Measurements from ENCODE around the gene AGAP1. TPM values are rescaled to one million over a fixed set of nuclear protein-coding genes. Genes with fewer than 3 reads are reported as not detected.

AGAP1 gene
- total RNA-seq, 2 donors from 2014 or later = 32.8 to 34.7 TPM

- peaks cover 9% of the 10 kb centered on the region for H3K4me1 Mint-ChIP-seq
- no peaks in the 10 kb centered on the region for H3K27me3 ChIP-seq (ENCODE audit: control insufficient read depth, insufficient read depth, low read length, poor library complexity, severe bottlenecking)
- H3K9me3 Mint-ChIP-seq = no peaks in the 10 kb centered on the region
- H3K36me3 ChIP-seq (ENCODE audit: control insufficient read depth, insufficient read depth, low read length) = peaks cover 5% of the 10 kb centered on the region
- no peaks in the 10 kb centered on the region for H3K4me1 ChIP-seq (ENCODE audit: control insufficient read depth, insufficient read depth, low read length)
- no peak for TF ChIP-seq CTCF (conservative IDR thresholded peaks at IDR 0.05)
- H3K27me3 Mint-ChIP-seq (ENCODE audit: insufficient read depth) = peaks cover 12% of the 10 kb centered on the region
- no peaks in the 10 kb centered on the region for H3K9me3 ChIP-seq (ENCODE audit: control insufficient read depth, low read length)
- no peak overlapping the region for H3K4me3 Mint-ChIP-seq
- H3K4me3 ChIP-seq (ENCODE audit: low read length) = no peak overlapping the region
- WGBS, 2 experiments (ENCODE audit: insufficient coverage in 1 of 2, insufficient read length in 1 of 2) = 86 to 89% methylated on average over 7 to 10 of the region's 10 CpGs
- H3K9ac ChIP-seq (ENCODE audit: extremely low read depth, low read length, poor library complexity, severe bottlenecking) = no peak overlapping the region
- peaks cover 1% of the 10 kb centered on the region for H3K36me3 Mint-ChIP-seq (ENCODE audit: low read depth)
- peak; percentile 31 for DNase-seq
- H3K27ac ChIP-seq (ENCODE audit: low read depth, low read length) = no peak overlapping the region
- no peak overlapping the region for H3K27ac Mint-ChIP-seq
Observed at GRCh38 chr2:235922839-235923238, 429.0 kb downstream of the AGAP1 start.

DNA sequence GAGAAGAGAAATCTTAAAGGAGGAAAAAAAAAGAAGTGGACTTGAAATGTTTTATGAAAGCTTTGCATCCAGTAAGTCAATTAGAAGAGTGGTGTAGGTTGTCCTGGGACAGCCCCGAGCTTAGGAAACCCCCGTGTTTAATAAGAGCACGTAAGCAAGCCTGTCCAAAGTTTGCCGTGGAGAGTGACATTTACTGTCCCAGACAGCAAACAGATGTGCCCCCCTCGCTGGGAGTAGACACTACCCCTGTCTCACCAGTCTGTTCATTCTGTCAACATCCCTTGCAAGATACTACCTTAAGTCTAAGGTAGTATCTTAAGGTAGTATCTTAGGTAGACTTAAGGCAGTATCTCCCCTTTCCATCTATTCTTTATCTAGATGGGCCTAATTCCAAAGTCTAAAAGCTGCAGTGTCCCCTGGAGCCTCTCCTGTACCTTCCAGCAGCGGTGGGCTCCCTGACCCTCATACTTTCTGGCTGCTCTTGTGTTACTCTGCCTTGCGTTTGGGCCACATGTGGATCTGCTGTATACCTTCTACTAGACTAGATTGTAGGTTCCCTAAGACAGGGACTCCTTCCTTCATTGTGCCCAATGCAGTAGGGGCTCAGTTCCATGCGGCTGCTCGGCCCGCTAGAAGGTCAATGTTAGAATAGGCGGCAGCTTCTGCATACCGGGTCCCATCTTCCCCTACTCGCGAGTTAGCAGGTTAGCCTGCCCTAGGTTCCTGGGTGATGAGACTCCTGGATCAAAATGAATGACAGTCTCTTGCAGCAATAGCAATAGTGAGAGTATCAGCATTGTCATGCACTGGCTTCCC lies 430.2 kb downstream of the AGAP1 start:
- 90 to 92% methylated on average over 8 to 14 of the region's 14 CpGs for WGBS, 2 experiments (ENCODE audit: insufficient coverage in 1 of 2, insufficient read length in 1 of 2)
- H3K4me1 Mint-ChIP-seq = peaks cover 9% of the 10 kb centered on the region
- no peaks in the 10 kb centered on the region for H3K9me3 ChIP-seq (ENCODE audit: control insufficient read depth, low read length)
- no peaks in the 10 kb centered on the region for H3K27me3 ChIP-seq (ENCODE audit: control insufficient read depth, insufficient read depth, low read length, poor library complexity, severe bottlenecking)
- no peak overlapping the region for H3K27ac ChIP-seq (ENCODE audit: low read depth, low read length)
- no peak overlapping the region for H3K9ac ChIP-seq (ENCODE audit: extremely low read depth, low read length, poor library complexity, severe bottlenecking)
- DNase-seq = peak; percentile 33
- H3K4me3 Mint-ChIP-seq = no peak overlapping the region
- no peaks in the 10 kb centered on the region for H3K9me3 Mint-ChIP-seq
- peaks cover 12% of the 10 kb centered on the region for H3K27me3 Mint-ChIP-seq (ENCODE audit: insufficient read depth)
- H3K36me3 Mint-ChIP-seq (ENCODE audit: low read depth) = peaks cover 1% of the 10 kb centered on the region
- H3K27ac Mint-ChIP-seq = no peak overlapping the region
- H3K4me1 ChIP-seq (ENCODE audit: control insufficient read depth, insufficient read depth, low read length) = no peaks in the 10 kb centered on the region
- H3K4me3 ChIP-seq (ENCODE audit: low read length) = no peak overlapping the region
- peaks cover 5% of the 10 kb centered on the region for H3K36me3 ChIP-seq (ENCODE audit: control insufficient read depth, insufficient read depth, low read length)
- no peak for TF ChIP-seq CTCF (conservative IDR thresholded peaks at IDR 0.05)

DNA sequence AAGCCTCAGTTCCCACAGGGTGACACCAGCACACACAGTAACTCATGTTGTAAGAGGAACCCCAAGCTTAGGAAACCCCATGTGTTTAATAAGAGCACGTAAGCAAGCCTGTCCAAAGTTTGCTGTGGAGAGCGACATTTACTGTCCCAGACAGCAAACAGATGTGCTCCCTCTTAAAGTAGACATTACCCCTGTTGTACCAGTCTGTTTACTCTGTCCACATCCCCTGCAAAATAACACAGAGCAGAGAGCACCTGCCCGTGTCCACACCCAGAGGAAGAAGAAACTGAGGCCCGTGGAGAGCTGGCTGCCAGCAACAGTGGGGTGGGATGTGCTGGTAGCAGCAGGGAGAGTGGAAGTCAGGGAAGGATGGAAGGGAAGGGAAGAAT lies 430.8 kb downstream of the AGAP1 start:
- TF ChIP-seq CTCF (conservative IDR thresholded peaks at IDR 0.05) = no peak
- 87 to 100% methylated on average over 2 to 4 of the region's 4 CpGs for WGBS, 2 experiments (ENCODE audit: insufficient coverage in 1 of 2, insufficient read length in 1 of 2)
- no peaks in the 10 kb centered on the region for H3K27me3 ChIP-seq (ENCODE audit: control insufficient read depth, insufficient read depth, low read length, poor library complexity, severe bottlenecking)
- H3K36me3 ChIP-seq (ENCODE audit: control insufficient read depth, insufficient read depth, low read length) = peaks cover 5% of the 10 kb centered on the region
- no peaks in the 10 kb centered on the region for H3K4me1 ChIP-seq (ENCODE audit: control insufficient read depth, insufficient read depth, low read length)
- H3K9me3 ChIP-seq (ENCODE audit: control insufficient read depth, low read length) = no peaks in the 10 kb centered on the region
- H3K9me3 Mint-ChIP-seq = no peaks in the 10 kb centered on the region
- H3K4me1 Mint-ChIP-seq = peaks cover 9% of the 10 kb centered on the region
- H3K36me3 Mint-ChIP-seq (ENCODE audit: low read depth) = peaks cover 1% of the 10 kb centered on the region
- peak; percentile 24 for DNase-seq
- H3K27ac ChIP-seq (ENCODE audit: low read depth, low read length) = no peak overlapping the region
- H3K27me3 Mint-ChIP-seq (ENCODE audit: insufficient read depth) = peaks cover 12% of the 10 kb centered on the region
- H3K9ac ChIP-seq (ENCODE audit: extremely low read depth, low read length, poor library complexity, severe bottlenecking) = no peak overlapping the region
- no peak overlapping the region for H3K27ac Mint-ChIP-seq
- no peak overlapping the region for H3K4me3 Mint-ChIP-seq
- no peak overlapping the region for H3K4me3 ChIP-seq (ENCODE audit: low read length)

Measured in endodermal cell (in vitro differentiated cells).